Testis (tissue), 3 donors: ENCODE data around the gene COTL1. TPM values are rescaled to one million over a fixed set of nuclear protein-coding genes. Genes with fewer than 3 reads are reported as not detected.

Experiments
- DNase-seq: peaks from one replicate; pipeline ENCODE4 v3.0.0-alpha.2; 2019
- H3K27ac ChIP-seq, 2 donors: fragments of 200-600 bp; sonication (generic); one replicate each; pipeline ENCODE4 v1.5.1; 2019
- H3K27me3 ChIP-seq: fragments of 200-600 bp; sonication (generic); one replicate; pipeline ENCODE4 v1.5.1; 2019
- H3K36me3 ChIP-seq: fragments of 200-600 bp; sonication (generic); one replicate; pipeline ENCODE4 v1.5.1; 2017; ENCODE audit warnings: low read depth; ENCODE audit errors: missing control alignments
- H3K4me1 ChIP-seq: fragments of 200-600 bp; sonication (generic); one replicate; pipeline ENCODE4 v1.5.1; 2019
- H3K4me3 ChIP-seq, 2 donors: fragments of 200-600 bp; sonication (generic); one replicate each; pipeline ENCODE4 v1.5.1; 2017 to 2019
- H3K9me3 ChIP-seq: fragments of 200-600 bp; sonication (generic); one replicate; pipeline ENCODE4 v1.5.1; 2017
- CTCF ChIP-seq, 3 experiments: fragments of 450-650 bp in 2 of 3; fragments of 200-600 bp in 1 of 3; sonication (generic) in 1 of 3; IDR thresholded peaks; one replicate each; pipeline ENCODE4 v1.5.1; 2016 to 2019; ENCODE audit warnings: antibody characterized with exemption in 3 of 3, mild to moderate bottlenecking in 2 of 3, moderate library complexity in 1 of 3
- POLR2A ChIP-seq: fragments of 450-650 bp; IDR thresholded peaks from one replicate; pipeline ENCODE4 v1.6.1; 2017; ENCODE audit warnings: antibody characterized with exemption, mild to moderate bottlenecking, moderate library complexity
- WGBS, 2 donors: methylation state at CpG; one replicate each; pipeline ENCODE4 v1.1.5; 2018; 5-methylcytosine and 5-hydroxymethylcytosine counted together
- intact Hi-C: fragments of 100-400 bp; cut with DNase I; formaldehyde crosslinking; loops from one replicate; pipeline ENCODE4 v1.15.1; 2023; ENCODE audit warnings: low total_unique reads
- polyA plus RNA-seq: library from polyadenylated mRNA; stranded (reverse); fragments of 350-450 nt; fragmentation: Illumina TruSeq; extraction: RNeasy Lipid Tissue Mini Kit (QIAGEN cat#74804); gene quantifications from one replicate; pipeline ENCODE4 v1.2.3, GENCODE V29; 2014; ENCODE audit warnings: low read depth, low replicate concordance; ENCODE audit not compliant: insufficient read depth
- total RNA-seq, 2 donors: library from RNA; depleted of rRNA; stranded (reverse); fragments of >200 nt; gene quantifications; one replicate each; pipeline ENCODE4 v1.2.3, GENCODE V29; 2016

Gene COTL1
- total and polyA plus RNA-seq, 3 donors from 2014 or later = 56.9 to 124 (median 61.9) TPM

GRCh38 chr16:84517366-84517765, 100.5 kb downstream of the COTL1 start:
- H3K9me3 ChIP-seq = no peaks in the 10 kb centered on the region
- no peaks in the 10 kb centered on the region for H3K4me1 ChIP-seq
- H3K4me3 ChIP-seq = no peak overlapping the region
- H3K36me3 ChIP-seq = no peaks in the 10 kb centered on the region
- DNase-seq = no peak
- no peaks in the 10 kb centered on the region for H3K27me3 ChIP-seq
- intact Hi-C loops = no loop called here
- no peak overlapping the region for H3K27ac ChIP-seq
- TF ChIP-seq POLR2A = no peak
- TF ChIP-seq CTCF (IDR thresholded peaks at IDR 0.05) = no peak
- WGBS, 2 donors = 87 to 89% methylated on average over 12 of the region's 12 CpGs

Other genes with a start within 250 kb of the COTL1 start
- gene ATP2C2, start 249.5 kb downstream of the COTL1 start, total RNA-seq = 1 to 10 TPM; 1.1 to 3.0 TPM
- 5.8 TPM for gene ATP2C2, start 249.5 kb downstream of the COTL1 start, polyA plus RNA-seq
- 10 to 100 TPM; 11.2 to 20.0 TPM for gene MEAK7, start 113.4 kb downstream of the COTL1 start, total RNA-seq
- 14.3 TPM for gene MEAK7, start 113.4 kb downstream of the COTL1 start, polyA plus RNA-seq
- gene KLHL36, start 30.4 kb upstream of the COTL1 start, total RNA-seq = 100 to 1,000 TPM; 113 to 129 TPM
- gene KLHL36, start 30.4 kb upstream of the COTL1 start, polyA plus RNA-seq = 75.1 TPM
- gene USP10, start 81.9 kb upstream of the COTL1 start, total RNA-seq = 100 to 1,000 TPM; 101 to 108 TPM
- 53.6 TPM for gene USP10, start 81.9 kb upstream of the COTL1 start, polyA plus RNA-seq
- gene CRISPLD2, start 201.9 kb upstream of the COTL1 start, total RNA-seq = 10 to 100 TPM; 47.7 to 59.6 TPM
- gene CRISPLD2, start 201.9 kb upstream of the COTL1 start, polyA plus RNA-seq = 48.8 TPM